ENCODE results near the gene FGF11. TPM values are rescaled to one million over a fixed set of nuclear protein-coding genes. Genes with fewer than 3 reads are reported as not detected.

FGF11 gene
- total and polyA plus RNA-seq, 2 of the 4 experiments (the other 2 are of a cell fraction): 0.18 to 1.1 TPM

DNA sequence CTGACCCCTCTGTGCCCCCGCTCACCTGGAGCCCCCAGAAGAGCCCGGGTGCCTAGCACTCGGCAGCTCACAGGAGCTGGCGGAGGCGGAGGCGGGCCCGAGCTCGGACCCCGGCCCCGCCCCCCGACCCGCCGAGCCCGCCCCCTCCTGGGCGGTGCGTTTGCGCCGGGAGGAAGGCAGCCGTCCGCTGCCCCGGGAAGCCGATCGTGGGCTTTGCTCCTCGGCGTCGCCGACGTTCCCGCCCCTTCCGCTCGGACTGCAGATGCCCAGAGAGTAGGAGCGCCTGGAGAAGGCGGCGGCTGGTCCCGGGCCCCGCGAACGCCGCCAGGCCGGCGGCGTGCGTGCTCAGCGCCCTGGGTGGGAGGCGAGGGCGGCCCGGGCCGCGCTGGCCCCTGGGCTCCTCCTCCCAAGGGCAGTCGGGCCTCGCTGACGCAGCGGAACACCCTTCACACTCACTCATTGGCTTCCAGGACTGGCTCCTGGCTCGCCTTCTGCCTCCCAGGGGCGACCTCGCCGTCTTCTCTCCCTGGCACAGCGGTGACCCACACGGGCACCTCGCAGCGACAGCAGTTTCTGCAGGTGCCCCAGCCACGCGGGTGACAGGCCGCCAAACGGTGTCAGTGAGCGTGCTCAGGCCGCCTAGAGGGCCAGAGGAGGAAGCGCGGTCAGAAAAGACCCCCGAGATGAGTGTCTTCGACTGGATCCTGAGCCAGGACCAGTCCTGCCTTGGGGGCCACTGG is 44.7 kb upstream of the FGF11 start, which contains the start of gene PLSCR3 (continued):
- no peak for TF ChIP-seq ELK1 (IDR thresholded peaks at IDR 0.05; ENCODE audit: borderline replicate concordance, low read depth, low read length)
- no peak for TF ChIP-seq RFX5 (IDR thresholded peaks at IDR 0.05; ENCODE audit: low read depth, low read length)
- peak; percentile 73; the same call in 1 of the 2 replicates for TF ChIP-seq POLR2A (IDR thresholded peaks at IDR 0.05; ENCODE audit: low read depth, low read length)

GRCh38 chr17:7396147-7396546 is 43.2 kb upstream of the FGF11 start:
- intact Hi-C loops (cut with micrococcal nuclease): no loop called here
- Histone ChIP-seq H3K18ac (ENCODE audit: low read depth, low read length) (no peak overlapping the region), H2AFZ (replicated peaks; ENCODE audit: low read length, poor library complexity) (no peak overlapping the region), H4K8ac (ENCODE audit: low read depth in 2 of 2, low read length in 2 of 2) (no peak overlapping the region), H4K91ac (ENCODE audit: insufficient read depth, low read depth, low read length) (no peak overlapping the region; the same call in 1 of the 2 replicates), H3K9me1 (ENCODE audit: insufficient read depth, low read length) (peaks cover 7% of the 10 kb centered on the region; the same call in 1 of the 2 replicates), H3K56ac (ENCODE audit: extremely low read depth, insufficient read depth, low read length) (no peak overlapping the region), H4K20me1 (ENCODE audit: insufficient read depth, low read length) (no peaks in the 10 kb centered on the region), H3K4me1 (ENCODE audit: control insufficient read depth, insufficient read depth, low read length) (peaks cover 8% of the 10 kb centered on the region), H3K4me3 (ENCODE audit: insufficient read depth, low read depth, low read length) (no peak overlapping the region), H3K9ac (ENCODE audit: low read depth, low read length) (no peak overlapping the region), H3K4me2 (ENCODE audit: low read depth, low read length) (no peak overlapping the region), H2BK120ac (ENCODE audit: low read depth, low read length) (no peak overlapping the region), H3K27me3 (ENCODE audit: control insufficient read depth, insufficient read depth, low read length) (no peaks in the 10 kb centered on the region), H3K9me3 (ENCODE audit: control insufficient read depth, insufficient read depth, low read length) (no peaks in the 10 kb centered on the region), H3K23ac (ENCODE audit: low read depth, low read length) (0 out of 2 replicates have a peak overlapping the region, but pooled peaks have one; percentile 52), H2BK15ac (ENCODE audit: low read depth, low read length) (no peak overlapping the region), H2AK9ac (replicated peaks; ENCODE audit: low read depth, low read length, poor library complexity) (no peak overlapping the region), H3K79me1 (ENCODE audit: low read depth in 1 of 2, low read length in 2 of 2) (peaks cover 14 to 34% of the 10 kb centered on the region in 2 experiments), H3K14ac (replicated peaks; ENCODE audit: low read depth, low read length) (no peak overlapping the region), H2BK20ac (ENCODE audit: low read depth, low read length) (no peak overlapping the region), H4K5ac (ENCODE audit: low read depth, low read length) (no peak overlapping the region), H3K36me3 (ENCODE audit: control insufficient read depth, insufficient read depth, low read length) (peaks cover 12% of the 10 kb centered on the region), H3K27ac (ENCODE audit: insufficient read depth, low read length) (no peak overlapping the region), H2BK5ac (ENCODE audit: low read depth, low read length, poor library complexity, severe bottlenecking) (no peak overlapping the region), H3K4ac (ENCODE audit: low read depth, low read length) (no peak overlapping the region), H2AK5ac (ENCODE audit: low read depth, low read length) (no peak overlapping the region; the same call in 1 of the 2 replicates)
- BruUV-seq (replicated peaks): no TSS peak
- ATAC-seq (ENCODE audit: low read depth): no peak
- POLR2A ChIA-PET (ENCODE audit: unreplicated experiment): no interaction called here
- in situ Hi-C loops (cut with MboI; ENCODE audit: low sequenced_read_pairs): no loop called here
- dilution Hi-C loops (cut with HindIII; ENCODE audit: low sequenced_read_pairs, unreplicated experiment): no loop called here
- WGBS, 2 experiments (ENCODE audit: extremely low coverage in 2 of 2, insufficient read length in 1 of 2): 88% methylated on average over 3 of the region's 4 CpGs; no CpG with 5 or more reads in 1 of the 2 experiments
- DNase-seq: no peak
- CTCF ChIA-PET: no interaction called here
- TF ChIP-seq POLR2A (IDR thresholded peaks at IDR 0.05; ENCODE audit: low read depth, low read length) (no peak), MAZ (IDR thresholded peaks at IDR 0.05; ENCODE audit: borderline replicate concordance, low read depth, low read length) (no peak), CEBPB (IDR thresholded peaks at IDR 0.05; ENCODE audit: low read depth, low read length) (no peak), SMC3 (IDR thresholded peaks at IDR 0.05; ENCODE audit: low read depth, low read length) (no peak), RAD21 (IDR thresholded peaks at IDR 0.05; ENCODE audit: low read length) (no peak), MXI1 (IDR thresholded peaks at IDR 0.05; ENCODE audit: borderline replicate concordance, low read depth, low read length) (no peak), BHLHE40 (IDR thresholded peaks at IDR 0.05; ENCODE audit: low read depth, low read length) (no peak), FOS (IDR thresholded peaks at IDR 0.05; ENCODE audit: low read depth, low read length) (no peak), RFX5 (IDR thresholded peaks at IDR 0.05; ENCODE audit: low read depth, low read length) (no peak), CHD1 (IDR thresholded peaks at IDR 0.05; ENCODE audit: low read depth, low read length) (no peak), RCOR1 (IDR thresholded peaks at IDR 0.05; ENCODE audit: insufficient replicate concordance, low read length) (no peak), NFE2L2 (IDR thresholded peaks at IDR 0.05; ENCODE audit: low read depth, low read length) (no peak)
- TF ChIP-seq, protein P1, sequence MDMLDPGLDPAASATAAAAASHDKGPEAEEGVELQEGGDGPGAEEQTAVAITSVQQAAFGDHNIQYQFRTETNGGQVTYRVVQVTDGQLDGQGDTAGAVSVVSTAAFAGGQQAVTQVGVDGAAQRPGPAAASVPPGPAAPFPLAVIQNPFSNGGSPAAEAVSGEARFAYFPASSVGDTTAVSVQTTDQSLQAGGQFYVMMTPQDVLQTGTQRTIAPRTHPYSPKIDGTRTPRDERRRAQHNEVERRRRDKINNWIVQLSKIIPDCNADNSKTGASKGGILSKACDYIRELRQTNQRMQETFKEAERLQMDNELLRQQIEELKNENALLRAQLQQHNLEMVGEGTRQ (IDR thresholded peaks at IDR 0.05; ENCODE audit: low read depth, low read length): no peak
